ENCODE data around the gene FASTKD3.

- TF ChIP-seq USF2 (IDR thresholded peaks at IDR 0.05; ENCODE audit: borderline replicate concordance, low read depth, low read length) (no peak), YY1 (IDR thresholded peaks at IDR 0.05; ENCODE audit: low read depth, low read length) (no peak), RELA (IDR thresholded peaks at IDR 0.05; ENCODE audit: borderline replicate concordance, partially characterized antibody) (no peak), CTCF (IDR thresholded peaks at IDR 0.05 in 2 of 3, conservative IDR thresholded peaks at IDR 0.05 in 1 of 3; ENCODE audit: control insufficient read depth in 2 of 3, extremely low read depth in 1 of 3, insufficient read depth in 1 of 3, low read depth in 3 of 3, low read length in 3 of 3) (no peak), ATF2 (IDR thresholded peaks at IDR 0.05; ENCODE audit: low read length) (no peak), JUNB (IDR thresholded peaks at IDR 0.05) (no peak), FOXM1 (IDR thresholded peaks at IDR 0.05; ENCODE audit: low read depth, low read length) (no peak), POLR2AphosphoS5 (IDR thresholded peaks at IDR 0.05; ENCODE audit: low read length) (no peak), NBN (IDR thresholded peaks at IDR 0.05) (no peak), CHD4 (IDR thresholded peaks at IDR 0.05) (no peak)
Observed at GRCh38 chr5:7823594-7823993, 45.2 kb downstream of the FASTKD3 start.
